Neural crest cell (in vitro differentiated cells): Measurements from ENCODE around the gene OR5H2. TPM values are rescaled to one million over a fixed set of nuclear protein-coding genes. Genes with fewer than 3 reads are reported as not detected.

Experiments
- DNase-seq: peaks from one replicate; pipeline ENCODE4 v3.0.0; 2021; ENCODE audit warnings: low read depth, mixed read lengths, low spot score
- H3K27ac Mint-ChIP-seq: one replicate; pipeline ENCODE4 v1.8.0; 2021; ENCODE audit warnings: mild to moderate bottlenecking, mixed read lengths; ENCODE audit not compliant: unreplicated experiment
- H3K27me3 Mint-ChIP-seq: 2 replicates; pipeline ENCODE4 v1.8.0; 2021; ENCODE audit warnings: low read depth, mild to moderate bottlenecking, mixed read lengths
- H3K36me3 Mint-ChIP-seq: 2 replicates; pipeline ENCODE4 v1.8.0; 2021; ENCODE audit warnings: low read depth, mild to moderate bottlenecking, mixed read lengths
- H3K4me1 Mint-ChIP-seq: 2 replicates; pipeline ENCODE4 v1.8.0; 2021; ENCODE audit warnings: mixed read lengths
- H3K4me3 Mint-ChIP-seq: one replicate; pipeline ENCODE4 v1.8.0; 2021; ENCODE audit warnings: mild to moderate bottlenecking, mixed read lengths
- H3K9me3 Mint-ChIP-seq: 2 replicates; pipeline ENCODE4 v1.8.0; 2021; ENCODE audit warnings: mixed read lengths
- CTCF ChIP-seq: fragments of 200-600 bp; sonication (generic); conservative IDR thresholded peaks from 2 replicates; pipeline ENCODE4 v1.5.0; 2021; ENCODE audit warnings: antibody characterized with exemption, mild to moderate bottlenecking
- total RNA-seq: library from RNA; stranded (reverse); gene quantifications from 2 replicates; pipeline ENCODE4 v1.2.1, GENCODE V29; 2021

Gene OR5H2
- total RNA-seq, 1 donor from 2014 or later, result not detected

- Mint-ChIP-seq H3K27ac (no peak overlapping the region), H3K4me1 (no peaks in the 10 kb centered on the region), H3K9me3 (peaks cover 2% of the 10 kb centered on the region), H3K27me3 (no peaks in the 10 kb centered on the region), H3K36me3 (no peaks in the 10 kb centered on the region), H3K4me3 (no peak overlapping the region)
- DNase-seq, result no peak
- TF ChIP-seq CTCF, result no peak
Observed at GRCh38 chr3:98290916-98291315, 8.6 kb downstream of the OR5H2 start.

- H3K27me3 Mint-ChIP-seq, result no peaks in the 10 kb centered on the region
- no peaks in the 10 kb centered on the region for H3K36me3 Mint-ChIP-seq
- peaks cover 2% of the 10 kb centered on the region for H3K9me3 Mint-ChIP-seq
- no peak for TF ChIP-seq CTCF
- H3K4me3 Mint-ChIP-seq, result no peak overlapping the region
- DNase-seq, result no peak
- no peaks in the 10 kb centered on the region for H3K4me1 Mint-ChIP-seq
- no peak overlapping the region for H3K27ac Mint-ChIP-seq
Observed at GRCh38 chr3:98291332-98291957, 9.1 kb downstream of the OR5H2 start.

DNA sequence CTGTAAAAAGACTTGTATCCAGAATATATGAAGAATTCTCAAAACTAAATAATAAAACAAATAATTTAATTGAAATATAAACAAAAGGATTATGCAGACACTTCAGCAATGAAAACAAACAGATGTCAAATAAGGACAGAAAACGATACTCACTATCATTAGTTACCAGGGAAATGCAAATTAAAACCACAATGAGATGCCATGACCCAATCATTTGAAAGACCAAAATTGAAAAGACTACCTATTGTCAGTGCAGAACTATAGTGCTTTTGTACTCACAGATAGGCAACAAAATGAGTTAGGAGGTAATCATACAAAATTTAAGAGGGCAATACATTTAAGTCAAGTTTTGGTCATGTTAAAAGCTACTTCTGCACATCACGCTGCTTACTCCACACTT lies 39.8 kb downstream of the OR5H2 start:
- Mint-ChIP-seq H3K36me3 (no peaks in the 10 kb centered on the region), H3K27ac (no peak overlapping the region), H3K27me3 (peaks cover 15% of the 10 kb centered on the region), H3K9me3 (no peaks in the 10 kb centered on the region), H3K4me1 (peaks cover 12% of the 10 kb centered on the region), H3K4me3 (no peak overlapping the region)
- DNase-seq, result no peak
- TF ChIP-seq CTCF, result no peak

- Mint-ChIP-seq H3K27me3 (peaks cover 15% of the 10 kb centered on the region), H3K36me3 (no peaks in the 10 kb centered on the region), H3K4me3 (no peak overlapping the region), H3K9me3 (no peaks in the 10 kb centered on the region), H3K27ac (no peak overlapping the region), H3K4me1 (peaks cover 12% of the 10 kb centered on the region)
- TF ChIP-seq CTCF, result no peak
- DNase-seq, result no peak
Observed at GRCh38 chr3:98322686-98323085, 40.4 kb downstream of the OR5H2 start.

- no peak for DNase-seq
- no peaks in the 10 kb centered on the region for H3K9me3 Mint-ChIP-seq
- no peak overlapping the region for H3K27ac Mint-ChIP-seq
- H3K36me3 Mint-ChIP-seq, result no peaks in the 10 kb centered on the region
- peaks cover 12% of the 10 kb centered on the region for H3K4me1 Mint-ChIP-seq
- H3K4me3 Mint-ChIP-seq, result no peak overlapping the region
- no peak for TF ChIP-seq CTCF
- H3K27me3 Mint-ChIP-seq, result peaks cover 15% of the 10 kb centered on the region
Observed at GRCh38 chr3:98323425-98323824, 41.1 kb downstream of the OR5H2 start.

- Mint-ChIP-seq H3K4me3 (no peak overlapping the region), H3K27ac (no peak overlapping the region), H3K36me3 (no peaks in the 10 kb centered on the region), H3K4me1 (peaks cover 16% of the 10 kb centered on the region), H3K9me3 (no peaks in the 10 kb centered on the region), H3K27me3 (peaks cover 20% of the 10 kb centered on the region)
- DNase-seq, result no peak
- TF ChIP-seq CTCF, result no peak
Observed at GRCh38 chr3:98325055-98325454, 42.8 kb downstream of the OR5H2 start.
